ENCODE results near the gene DUSP8. TPM values are rescaled to one million over a fixed set of nuclear protein-coding genes. Genes with fewer than 3 reads are reported as not detected.

The DUSP8 gene
- total RNA-seq, 4 donors from 2014 or later: 2.5 to 18.4 (median 13.2) TPM

DNA sequence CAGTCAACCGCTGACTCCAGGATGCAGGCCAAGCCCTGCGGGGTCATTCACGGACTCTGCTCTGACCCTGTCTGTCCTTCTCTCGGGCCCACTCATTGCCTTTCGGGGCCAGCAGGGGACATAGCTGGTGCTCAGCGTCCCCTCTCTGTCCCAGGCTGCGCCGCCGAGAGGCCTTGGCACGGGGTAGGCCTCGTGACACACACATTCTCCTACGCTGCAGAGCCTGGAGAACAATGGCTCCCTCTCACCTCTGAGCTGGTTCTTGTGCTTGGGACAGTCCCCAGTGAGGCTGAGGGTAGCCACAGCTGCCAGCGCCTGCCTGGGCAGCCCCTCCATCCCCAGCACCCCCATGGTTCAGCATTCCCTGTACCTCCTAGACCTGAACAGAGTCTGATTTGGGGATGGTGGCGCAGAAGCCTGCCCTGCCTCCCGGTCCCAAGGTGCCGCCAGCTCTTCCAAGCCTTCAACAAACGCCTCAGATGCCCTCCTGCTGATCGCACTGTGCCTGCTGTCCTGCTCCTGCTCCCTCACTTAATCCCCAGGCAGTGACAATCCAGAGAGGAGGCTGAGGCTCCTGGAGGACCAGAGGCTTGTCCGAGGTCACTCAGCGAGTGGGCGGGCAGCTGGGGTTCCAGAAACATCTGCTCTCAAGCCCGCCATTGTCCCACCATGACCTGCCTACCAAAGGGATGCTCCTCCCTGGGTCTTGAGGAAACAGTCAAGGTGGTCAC lies 30.4 kb downstream of the DUSP8 start:
- Histone ChIP-seq H3K27ac (no peak overlapping the region), H3K27me3 (peaks cover 0 to under 1% of the 10 kb centered on the region in 2 donors), H3K4me3 (no peak overlapping the region), H3K9me3 (no peaks in the 10 kb centered on the region), H3K36me3 (no peaks in the 10 kb centered on the region), H3K4me1 (peaks cover 0 to 13% (median 6%) of the 10 kb centered on the region in 4 donors)
- DNase-seq: no peak
- no peak for TF ChIP-seq POLR2A (IDR thresholded peaks at IDR 0.05)
- TF ChIP-seq, protein P1, sequence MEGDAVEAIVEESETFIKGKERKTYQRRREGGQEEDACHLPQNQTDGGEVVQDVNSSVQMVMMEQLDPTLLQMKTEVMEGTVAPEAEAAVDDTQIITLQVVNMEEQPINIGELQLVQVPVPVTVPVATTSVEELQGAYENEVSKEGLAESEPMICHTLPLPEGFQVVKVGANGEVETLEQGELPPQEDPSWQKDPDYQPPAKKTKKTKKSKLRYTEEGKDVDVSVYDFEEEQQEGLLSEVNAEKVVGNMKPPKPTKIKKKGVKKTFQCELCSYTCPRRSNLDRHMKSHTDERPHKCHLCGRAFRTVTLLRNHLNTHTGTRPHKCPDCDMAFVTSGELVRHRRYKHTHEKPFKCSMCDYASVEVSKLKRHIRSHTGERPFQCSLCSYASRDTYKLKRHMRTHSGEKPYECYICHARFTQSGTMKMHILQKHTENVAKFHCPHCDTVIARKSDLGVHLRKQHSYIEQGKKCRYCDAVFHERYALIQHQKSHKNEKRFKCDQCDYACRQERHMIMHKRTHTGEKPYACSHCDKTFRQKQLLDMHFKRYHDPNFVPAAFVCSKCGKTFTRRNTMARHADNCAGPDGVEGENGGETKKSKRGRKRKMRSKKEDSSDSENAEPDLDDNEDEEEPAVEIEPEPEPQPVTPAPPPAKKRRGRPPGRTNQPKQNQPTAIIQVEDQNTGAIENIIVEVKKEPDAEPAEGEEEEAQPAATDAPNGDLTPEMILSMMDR (IDR thresholded peaks at IDR 0.05): no peak

DNA sequence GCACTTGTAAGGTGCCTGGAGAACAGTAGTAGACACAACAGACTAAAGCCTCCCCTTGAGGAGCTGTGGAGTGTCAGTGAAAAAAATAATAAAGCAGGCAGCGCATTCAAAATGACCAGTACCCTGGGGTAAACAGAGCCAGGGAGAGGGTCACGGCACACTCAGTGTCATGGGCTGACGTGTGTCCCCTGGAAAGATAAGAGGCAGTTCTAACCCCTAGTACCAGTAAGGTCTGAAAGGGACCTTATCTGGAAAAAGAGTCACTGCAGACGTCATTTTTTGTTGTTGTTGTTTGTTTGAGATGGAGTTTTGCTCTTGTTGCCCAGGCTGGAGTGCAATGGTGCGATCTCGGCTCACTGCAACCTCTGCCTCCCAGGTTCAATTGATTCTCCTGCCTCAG lies 32.0 kb downstream of the DUSP8 start:
- no peaks in the 10 kb centered on the region for H3K27me3 ChIP-seq
- peaks cover 0 to 11% (median 0%) of the 10 kb centered on the region in 3 donors for H3K36me3 ChIP-seq
- DNase-seq: no peak
- no peak overlapping the region for H3K4me3 ChIP-seq
- H3K9me3 ChIP-seq: no peaks in the 10 kb centered on the region
- no peak overlapping the region for H3K27ac ChIP-seq
- peaks cover 0 to 6% (median 0%) of the 10 kb centered on the region in 4 donors for H3K4me1 ChIP-seq
- TF ChIP-seq, protein P1 (IDR thresholded peaks at IDR 0.05): no peak
- TF ChIP-seq POLR2A (IDR thresholded peaks at IDR 0.05): no peak

DNA sequence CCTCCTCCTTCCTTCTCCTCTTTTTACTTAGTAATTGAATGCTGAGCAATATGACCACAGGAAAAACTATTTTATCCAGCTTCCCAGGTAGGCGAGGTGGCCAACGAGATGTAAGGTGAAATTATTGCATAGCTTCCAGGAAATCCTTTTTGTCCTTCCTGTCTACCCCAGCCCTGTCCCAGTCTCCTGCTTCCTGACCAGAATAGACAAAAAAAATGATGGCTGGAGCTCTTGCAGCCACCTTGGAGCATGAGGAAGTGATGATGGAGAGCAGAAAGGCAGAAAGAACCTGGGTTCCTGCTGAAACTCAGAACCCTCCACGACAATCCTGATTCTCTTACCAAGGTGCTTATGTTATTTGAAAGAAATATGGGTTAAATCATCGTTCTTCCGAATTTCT lies 33.9 kb downstream of the DUSP8 start:
- no peaks in the 10 kb centered on the region for H3K9me3 ChIP-seq
- no peak for DNase-seq
- no peak for TF ChIP-seq POLR2A (IDR thresholded peaks at IDR 0.05)
- TF ChIP-seq, protein P1 (IDR thresholded peaks at IDR 0.05): no peak
- H3K27ac ChIP-seq: no peak overlapping the region
- no peak overlapping the region for H3K4me3 ChIP-seq
- H3K4me1 ChIP-seq: peaks cover 0 to 10% (median 0%) of the 10 kb centered on the region in 4 donors
- peaks cover 0 to 18% (median 0%) of the 10 kb centered on the region in 3 donors for H3K36me3 ChIP-seq
- H3K27me3 ChIP-seq: no peaks in the 10 kb centered on the region

DNA sequence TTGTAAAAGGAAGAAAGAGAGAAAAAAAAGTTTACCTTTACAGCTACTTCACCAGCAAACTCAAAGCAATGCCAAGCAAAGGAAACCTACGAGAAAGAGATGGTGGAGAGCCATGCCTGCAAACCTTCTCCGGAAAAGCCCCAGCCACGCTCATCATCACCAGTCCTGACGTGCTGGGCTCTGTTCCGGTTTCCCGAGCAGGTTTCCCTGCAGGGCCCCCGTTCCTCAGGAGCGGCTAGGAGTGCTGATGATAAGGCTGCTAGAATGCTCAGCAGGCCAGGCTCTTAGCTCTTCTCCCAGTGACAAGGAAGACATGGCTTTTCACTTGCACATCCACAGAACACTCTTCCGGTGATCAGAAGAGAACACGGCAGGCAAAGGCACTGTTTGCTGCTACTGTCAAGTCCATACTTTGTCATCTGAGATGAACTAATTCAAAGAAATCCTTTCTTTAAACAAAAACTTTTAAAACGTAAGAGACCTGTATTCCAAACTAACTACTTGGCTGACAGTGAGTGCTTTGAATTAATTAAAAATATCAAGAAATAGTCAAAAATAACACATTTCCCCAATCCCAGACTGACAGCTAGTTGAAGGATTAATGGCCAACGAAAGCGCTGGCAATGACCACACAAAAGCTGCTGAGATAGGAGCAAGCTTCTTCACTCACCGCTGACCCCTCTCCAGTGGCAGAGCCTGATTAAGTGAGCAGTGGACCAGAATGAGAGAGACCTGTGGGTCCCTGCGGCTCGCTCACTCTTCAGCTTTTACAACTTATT lies 35.8 kb downstream of the DUSP8 start:
- Histone ChIP-seq H3K27ac (peak overlapping the region in 1 of 4 donors; percentile 17), H3K36me3 (peaks cover 0 to 18% (median 0%) of the 10 kb centered on the region in 3 donors), H3K9me3 (no peaks in the 10 kb centered on the region), H3K27me3 (no peaks in the 10 kb centered on the region), H3K4me3 (no peak overlapping the region), H3K4me1 (peaks cover 0 to 23% (median 0%) of the 10 kb centered on the region in 4 donors)
- TF ChIP-seq POLR2A (IDR thresholded peaks at IDR 0.05): no peak
- TF ChIP-seq, protein P1 (IDR thresholded peaks at IDR 0.05): no peak
- no peak for DNase-seq

DNA sequence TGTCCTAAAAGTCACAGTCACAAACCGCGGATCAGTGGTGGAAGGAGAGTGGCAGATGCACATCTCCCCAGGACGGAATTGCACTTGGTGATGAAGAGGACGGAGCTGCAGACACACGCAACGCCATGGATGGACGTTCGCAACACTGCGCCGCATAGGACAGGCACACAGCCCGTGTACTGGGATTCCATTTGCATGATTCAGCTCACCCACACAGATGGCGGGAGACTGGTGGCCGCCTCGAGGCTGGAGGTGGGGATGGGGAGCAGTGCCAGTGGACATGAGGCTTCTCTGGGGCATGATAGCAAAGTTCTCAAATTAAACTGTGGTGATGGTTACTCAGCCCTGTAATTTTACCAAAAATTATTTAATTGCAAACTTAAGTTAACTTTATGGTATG lies 37.4 kb downstream of the DUSP8 start:
- TF ChIP-seq POLR2A (IDR thresholded peaks at IDR 0.05): no peak
- TF ChIP-seq, protein P1 (IDR thresholded peaks at IDR 0.05): no peak
- Histone ChIP-seq H3K4me1 (peaks cover 0 to 29% (median 0%) of the 10 kb centered on the region in 4 donors), H3K27ac (no peak overlapping the region), H3K27me3 (no peaks in the 10 kb centered on the region), H3K9me3 (no peaks in the 10 kb centered on the region), H3K36me3 (peaks cover 0 to 18% (median 0%) of the 10 kb centered on the region in 3 donors), H3K4me3 (no peak overlapping the region)
- DNase-seq: no peak

Data from Peyer's patch (tissue), 4 donors.